Measurements from ENCODE around the gene NUDT16L1.

Gene NUDT16L1

GRCh38 chr16:4692460-4693295 is 684 bp upstream of the NUDT16L1 start:
- TF ChIP-seq CTCF (IDR thresholded peaks at IDR 0.05; ENCODE audit: low read depth, low read length): no peak
- peak overlapping the region; percentile 80 for H3K4me3 ChIP-seq (ENCODE audit: low read depth, low read length)

GRCh38 chr16:4693956-4694641 is 737 bp downstream of the NUDT16L1 start:
- TF ChIP-seq CTCF (IDR thresholded peaks at IDR 0.05; ENCODE audit: low read depth, low read length): no peak
- peak overlapping the region; percentile 80 for H3K4me3 ChIP-seq (ENCODE audit: low read depth, low read length)

GRCh38 chr16:4694642-4695451 is 1.5 kb downstream of the NUDT16L1 start:
- peak overlapping the region; percentile 80 for H3K4me3 ChIP-seq (ENCODE audit: low read depth, low read length)
- TF ChIP-seq CTCF (IDR thresholded peaks at IDR 0.05; ENCODE audit: low read depth, low read length): no peak

GRCh38 chr16:4695473-4696171 is 2.3 kb downstream of the NUDT16L1 start:
- no peak overlapping the region for H3K4me3 ChIP-seq (ENCODE audit: low read depth, low read length)
- TF ChIP-seq CTCF (IDR thresholded peaks at IDR 0.05; ENCODE audit: low read depth, low read length): no peak

DNA sequence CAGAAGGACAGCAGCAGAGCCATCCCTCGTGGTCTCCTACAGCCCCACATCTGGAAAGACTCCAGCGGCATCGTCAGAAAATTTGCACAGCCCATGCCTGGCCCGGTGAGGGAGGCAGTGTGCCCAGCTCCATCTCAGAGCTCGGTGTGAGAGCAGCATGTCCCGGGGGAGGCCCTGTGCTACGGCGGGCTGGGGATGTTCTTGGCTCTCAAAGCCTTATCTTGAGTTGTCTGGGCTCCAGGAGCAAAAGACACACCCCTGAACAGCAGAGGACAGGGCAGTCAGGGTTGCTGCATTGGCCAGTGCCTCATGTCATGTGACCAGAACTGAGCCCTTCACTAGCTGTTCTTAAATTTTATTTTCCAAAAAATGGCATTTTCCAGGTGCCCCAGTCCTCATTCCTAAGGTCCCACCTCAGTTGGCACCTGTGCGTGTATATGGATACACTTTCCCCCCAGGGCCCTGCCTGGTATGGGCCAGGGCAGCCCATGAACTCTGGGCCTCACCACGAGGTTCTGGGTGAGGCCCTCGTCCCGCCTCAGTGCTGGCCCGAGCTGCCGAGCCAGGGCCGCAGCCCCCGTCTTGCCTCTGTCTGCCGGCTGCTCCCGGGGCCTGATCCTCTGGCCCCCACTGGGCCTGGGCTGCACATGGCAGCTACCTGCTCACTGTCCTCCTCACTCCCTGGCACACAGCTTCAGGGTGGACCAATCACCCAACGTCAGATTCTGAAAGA is 3.0 kb downstream of the NUDT16L1 start:
- no peak overlapping the region for H3K4me3 ChIP-seq (ENCODE audit: low read depth, low read length)
- no peak for TF ChIP-seq CTCF (IDR thresholded peaks at IDR 0.05; ENCODE audit: low read depth, low read length)
